HG02884 (cell line): ENCODE data around the gene ZNF184.

Experiments
- ATAC-seq: cut with Tn5 transposase; IDR thresholded peaks from one replicate; pipeline ENCODE4 v1.9.1; 2021; ENCODE audit warnings: mild to moderate bottlenecking, moderate library complexity; ENCODE audit not compliant: unreplicated experiment

ZNF184 gene

DNA sequence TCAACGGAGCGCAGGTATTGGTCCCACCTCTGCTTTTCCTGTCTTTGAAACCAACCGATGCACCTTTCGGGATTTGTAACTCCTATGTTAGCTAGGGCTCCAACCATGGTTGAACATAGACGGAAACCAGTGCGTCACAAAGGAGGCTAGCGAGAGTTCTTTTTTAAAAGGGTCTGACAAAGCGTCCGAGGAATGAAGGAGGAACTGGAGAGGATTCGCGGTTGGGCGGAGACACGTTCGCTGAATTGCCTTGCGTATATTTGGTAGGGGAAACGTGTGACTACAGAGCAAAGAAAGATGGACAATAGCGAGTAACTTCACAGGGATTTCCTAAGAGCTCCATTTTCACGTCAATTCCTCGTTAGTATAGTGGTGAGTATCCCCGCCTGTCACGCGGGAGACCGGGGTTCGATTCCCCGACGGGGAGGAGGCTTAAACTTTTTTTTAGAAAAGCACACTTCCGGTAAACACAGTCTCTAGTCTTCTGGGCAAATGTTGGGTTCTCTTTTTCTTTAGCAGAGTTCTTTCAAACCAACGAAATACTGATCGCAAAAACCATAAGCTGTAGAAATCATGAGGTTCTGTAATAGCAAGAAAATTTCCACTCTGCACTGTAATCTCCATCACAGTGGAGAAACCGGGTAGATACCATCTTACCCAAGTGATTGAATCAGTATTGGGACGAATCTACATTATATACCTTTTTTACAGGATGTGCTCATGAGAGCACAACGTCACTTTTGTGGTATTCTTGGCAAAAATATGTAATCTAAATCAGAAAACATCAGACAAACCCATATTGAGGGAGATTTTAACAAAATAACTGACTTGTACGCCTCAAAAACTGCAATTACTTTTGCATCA lies 6.6 kb upstream of the ZNF184 start:
- peak; percentile 46 for ATAC-seq

DNA sequence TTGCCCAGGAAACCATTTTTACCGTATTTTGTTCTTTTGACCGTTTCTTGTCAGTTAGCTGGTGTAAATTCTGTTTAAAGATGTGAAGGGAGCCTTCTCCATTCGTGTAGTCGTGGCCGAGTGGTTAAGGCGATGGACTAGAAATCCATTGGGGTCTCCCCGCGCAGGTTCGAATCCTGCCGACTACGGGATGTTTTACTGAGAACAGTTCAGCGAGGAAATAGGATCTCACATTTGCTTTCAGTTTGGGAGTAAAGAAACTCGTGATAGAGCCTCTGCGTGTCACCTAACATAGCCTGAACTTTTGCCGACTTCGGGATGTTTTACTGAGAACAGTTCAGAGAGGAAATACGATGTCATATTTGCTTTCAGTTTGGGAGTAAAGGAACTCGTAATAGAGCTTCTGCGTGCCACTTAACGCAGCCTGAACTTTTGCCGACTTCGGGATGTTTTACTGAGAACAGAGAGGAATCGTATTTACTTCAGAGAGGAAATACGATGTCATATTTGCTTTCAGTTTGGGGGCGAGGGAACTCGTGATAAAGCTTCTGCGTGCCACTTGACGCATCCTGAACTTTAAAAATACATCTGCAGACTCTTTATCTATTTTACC lies 5.9 kb upstream of the ZNF184 start:
- peak; percentile 62 for ATAC-seq

DNA sequence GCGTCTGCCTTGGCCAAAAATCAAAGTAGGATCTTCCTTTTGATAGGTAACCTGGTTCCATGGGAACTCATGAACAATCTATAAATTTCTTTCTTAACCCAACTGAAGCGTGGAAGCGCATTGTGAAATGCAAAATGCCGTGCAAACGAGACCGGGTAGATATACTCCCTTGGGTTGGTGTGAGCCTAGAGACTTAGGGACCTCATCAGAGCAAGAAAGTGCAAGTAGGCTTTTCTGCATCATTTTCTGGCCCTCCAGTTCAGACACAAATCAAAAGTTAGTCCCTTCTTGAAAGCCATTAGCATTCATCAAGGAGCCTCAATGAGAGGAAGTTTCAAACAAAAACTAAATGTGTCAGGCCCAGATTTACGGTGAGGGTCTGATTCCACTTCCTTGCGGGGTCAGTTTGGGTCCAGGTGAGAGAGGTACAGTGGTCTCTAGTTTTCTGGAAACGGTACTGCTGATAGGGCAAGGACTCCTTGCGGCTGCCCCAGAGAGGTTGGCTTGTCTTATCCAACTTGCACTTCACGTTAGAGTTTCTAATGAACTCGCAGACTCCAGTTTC lies 5.3 kb upstream of the ZNF184 start:
- ATAC-seq = peak; percentile 22

DNA sequence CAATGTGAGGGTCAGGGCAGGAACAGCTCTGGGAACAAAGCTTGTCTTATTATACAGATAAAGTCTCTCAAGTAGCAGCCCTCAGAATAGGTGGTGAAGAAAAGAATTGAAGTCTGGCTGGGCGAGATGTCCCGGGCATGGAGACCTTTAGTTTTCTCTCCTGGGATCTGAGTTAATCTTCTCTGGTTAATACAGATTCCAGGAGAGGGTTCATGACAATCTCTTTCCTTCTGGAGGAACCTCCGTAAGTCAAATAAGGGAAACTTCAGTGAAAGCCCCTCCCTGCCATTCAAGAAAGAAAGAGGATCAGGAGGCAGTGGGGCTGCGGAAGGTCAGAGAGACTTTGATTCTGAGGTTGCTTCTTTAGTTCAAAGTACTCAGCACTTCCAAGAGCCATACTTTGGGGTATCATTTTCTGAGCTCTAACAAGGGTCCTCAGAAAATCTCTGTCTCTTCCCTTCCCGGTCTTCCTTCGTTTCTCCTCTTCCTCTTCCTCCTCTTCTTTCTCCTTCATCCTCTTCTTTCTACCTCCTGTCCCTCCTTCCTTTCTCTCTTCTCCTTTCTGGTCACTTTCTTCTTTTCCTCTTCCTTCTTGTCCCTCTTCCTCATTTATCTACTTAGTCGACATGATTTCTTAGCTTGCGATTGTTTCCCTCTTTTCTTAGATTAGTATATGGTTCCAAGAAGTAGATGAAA lies 4.6 kb upstream of the ZNF184 start:
- ATAC-seq = no peak

DNA sequence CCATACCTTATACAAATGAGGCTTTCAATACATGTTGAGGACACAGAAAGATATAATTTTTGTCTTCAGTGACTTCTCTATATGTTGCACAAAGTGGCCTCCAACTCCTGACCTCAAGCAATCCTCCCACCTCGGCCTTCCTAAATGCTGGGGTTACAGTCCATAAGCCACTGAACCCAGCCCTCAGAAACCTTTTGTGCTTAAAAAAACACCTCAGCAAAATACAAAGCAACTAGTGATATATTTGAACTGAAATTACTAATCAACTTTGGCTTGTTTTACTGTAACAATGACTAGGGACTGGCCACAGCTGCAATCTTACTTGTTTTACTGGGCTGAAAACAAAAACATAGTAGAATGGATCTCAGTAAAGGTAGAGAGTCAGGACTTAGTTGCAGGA lies 3.2 kb upstream of the ZNF184 start:
- no peak for ATAC-seq

DNA sequence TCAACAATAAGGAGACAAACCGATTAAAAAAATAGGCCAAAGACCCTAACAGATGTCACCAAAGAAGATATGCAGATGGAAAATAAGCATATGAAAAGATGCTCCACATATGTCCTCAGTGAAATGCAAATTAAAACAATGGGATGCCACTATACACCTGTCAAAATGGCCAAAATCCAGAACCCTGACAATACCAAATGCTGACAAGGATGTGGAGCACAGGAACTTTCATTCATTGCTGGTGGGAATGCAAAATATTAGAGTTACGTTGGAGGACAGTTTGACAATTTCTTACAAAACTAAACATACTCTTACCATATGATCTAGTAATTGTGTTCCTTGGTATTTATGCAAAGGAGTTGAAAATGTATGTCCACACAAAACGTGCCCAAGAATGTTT lies 1.8 kb upstream of the ZNF184 start:
- no peak for ATAC-seq

DNA sequence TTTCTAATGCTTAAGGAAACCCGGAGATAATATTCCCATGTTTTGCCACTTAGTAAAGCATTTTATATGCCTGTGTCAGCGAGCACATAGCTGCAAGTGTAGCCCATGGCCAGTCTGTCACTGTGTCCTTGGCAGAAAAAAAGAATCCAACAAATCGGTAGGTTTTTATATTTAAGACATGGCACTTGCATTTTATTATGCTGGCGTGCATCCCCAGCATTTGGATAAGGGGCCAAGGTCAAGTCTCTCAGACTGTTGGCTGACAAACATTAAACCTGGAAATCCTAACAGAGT lies 1.2 kb upstream of the ZNF184 start:
- ATAC-seq = no peak

DNA sequence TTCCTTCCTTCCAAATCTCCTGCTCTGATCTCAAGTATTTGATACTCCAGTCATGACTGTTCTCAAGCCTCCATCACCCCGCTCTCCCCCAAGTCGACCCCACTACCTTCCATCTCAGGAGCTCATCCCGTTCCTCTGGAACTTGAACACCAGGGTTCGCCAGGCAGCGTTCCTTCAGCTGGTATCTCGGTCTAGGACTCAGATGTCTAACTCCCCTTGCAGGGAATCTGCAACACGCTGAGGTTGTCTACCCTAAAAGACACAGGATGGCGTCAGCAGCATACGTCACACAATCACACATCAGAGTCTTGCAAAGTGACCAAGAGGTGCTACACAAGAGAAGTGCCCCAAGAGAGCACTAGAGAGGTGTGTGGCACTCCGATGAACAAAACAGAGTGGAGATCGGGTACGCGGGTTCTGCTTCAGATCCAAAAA lies 706 bp downstream of the ZNF184 start:
- ATAC-seq = peak; percentile 47

DNA sequence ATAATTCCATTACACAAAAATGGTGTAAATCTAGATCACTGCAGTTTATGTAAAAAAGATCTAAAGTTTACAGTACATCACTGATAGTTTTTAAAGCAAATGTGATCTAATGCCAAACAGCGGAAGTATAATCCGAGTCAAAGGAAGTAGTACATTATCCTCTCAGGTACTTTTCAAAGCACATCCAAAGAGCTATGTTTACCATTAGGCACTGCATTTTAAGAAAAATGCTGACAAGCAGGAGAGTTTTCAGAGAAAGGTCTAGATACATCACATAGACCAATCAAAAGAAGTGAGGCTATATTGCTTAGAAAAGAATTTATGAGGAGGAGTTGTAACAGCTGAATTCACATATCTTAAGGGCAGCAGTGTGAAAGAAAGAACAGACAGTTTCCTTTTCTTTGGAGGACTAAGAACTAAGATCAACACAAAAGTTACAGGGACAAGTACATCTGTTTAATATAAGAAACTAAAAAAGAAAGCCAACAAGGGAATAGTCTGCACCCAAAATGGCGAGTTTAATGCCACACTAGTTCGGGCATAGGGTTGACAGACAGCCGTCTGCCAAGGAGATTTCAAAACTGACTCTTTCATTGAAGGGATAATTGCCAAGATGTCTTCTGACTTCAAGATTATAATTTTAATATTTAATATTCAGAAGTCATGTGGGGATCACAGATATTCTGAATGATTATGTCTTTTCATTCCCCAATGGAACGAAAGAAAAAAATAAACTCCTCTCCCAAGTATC lies 1.4 kb downstream of the ZNF184 start:
- no peak for ATAC-seq

DNA sequence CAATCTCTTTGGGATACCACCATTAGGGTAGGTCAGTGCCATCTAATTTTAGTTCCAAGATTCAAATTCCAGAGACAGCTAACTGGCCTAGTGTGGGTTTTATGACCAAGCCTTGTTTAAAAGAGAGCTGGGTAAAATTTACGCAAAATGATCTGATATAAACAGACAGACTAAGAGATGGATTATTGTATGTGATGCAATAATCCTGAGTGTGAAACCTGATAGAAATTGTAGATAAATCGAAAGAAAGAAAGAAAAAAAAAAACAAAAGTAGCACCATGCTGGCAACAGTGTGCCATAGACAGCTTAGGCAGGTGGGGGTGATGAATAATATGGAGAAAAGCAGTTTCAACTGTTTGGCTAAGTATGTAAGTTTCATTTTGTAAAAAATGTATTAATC lies 2.9 kb downstream of the ZNF184 start:
- no peak for ATAC-seq

DNA sequence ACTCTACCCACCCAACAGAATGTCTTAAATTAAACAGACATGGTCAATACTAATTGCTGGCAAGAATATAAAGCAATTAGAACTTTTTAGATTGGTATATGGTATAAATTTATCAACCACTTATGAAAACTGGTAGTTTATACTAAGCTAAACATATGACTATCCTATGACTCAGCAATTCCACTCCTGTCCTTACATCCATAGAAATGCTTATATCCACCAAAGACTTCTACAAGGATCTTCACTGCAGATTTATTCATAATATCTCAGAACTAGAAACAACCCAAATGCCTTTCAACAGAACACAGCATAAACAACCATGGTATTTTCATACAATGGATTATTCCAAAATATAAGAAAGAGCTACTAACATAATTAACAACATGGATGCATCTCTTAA lies 4.6 kb downstream of the ZNF184 start:
- no peak for ATAC-seq

DNA sequence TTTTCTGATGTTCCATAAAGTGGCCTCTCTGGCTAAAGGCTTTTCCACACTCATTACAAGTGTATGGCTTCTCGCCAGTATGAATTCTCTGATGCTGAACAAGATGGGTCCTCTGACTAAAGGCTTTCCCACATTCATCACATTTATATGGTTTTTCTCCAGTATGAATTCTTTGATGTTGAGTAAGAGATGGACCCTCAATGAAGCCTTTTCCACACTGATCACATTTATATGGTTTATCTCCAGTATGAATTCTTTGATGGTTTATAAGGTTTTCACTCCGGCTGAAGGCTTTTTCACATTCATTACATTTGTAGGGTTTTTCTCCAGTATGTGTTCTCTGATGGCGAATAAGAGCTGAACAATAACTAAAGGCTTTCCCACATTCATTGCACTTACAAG lies 20.4 kb downstream of the ZNF184 start:
- ATAC-seq = no peak

DNA sequence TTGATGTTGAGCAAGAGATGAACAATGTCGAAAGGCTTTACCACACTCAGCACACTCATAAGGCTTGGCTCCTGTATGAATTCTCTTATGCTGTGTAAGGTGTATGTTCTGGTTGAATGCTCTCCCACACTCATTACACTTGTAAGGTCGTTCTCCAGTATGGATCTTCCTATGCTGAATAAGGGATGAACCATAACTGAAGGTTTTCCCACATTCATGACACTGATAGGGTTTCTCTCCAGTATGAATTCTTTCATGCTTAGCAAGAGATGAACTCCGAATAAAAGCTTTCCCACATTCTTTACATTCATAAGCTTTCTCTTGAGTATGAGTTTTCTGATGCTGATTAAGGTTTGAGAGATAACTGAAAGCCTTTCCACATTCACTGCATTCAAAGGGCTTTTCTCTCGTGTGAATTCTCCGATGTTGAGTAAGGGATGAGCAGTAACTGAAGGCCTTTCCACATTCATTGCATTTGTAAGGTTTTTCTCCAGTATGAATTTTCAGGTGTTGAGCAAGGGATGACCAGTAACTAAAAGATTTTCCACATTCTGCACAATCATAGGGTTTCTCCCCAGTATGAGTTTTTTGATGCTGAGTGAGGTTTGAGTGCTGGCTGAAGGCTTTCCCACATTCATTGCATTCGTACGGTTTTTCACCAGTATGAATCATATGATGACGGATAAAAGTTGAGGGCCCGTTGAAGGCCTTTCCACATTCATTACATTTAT lies 21.1 kb downstream of the ZNF184 start:
- ATAC-seq = no peak

DNA sequence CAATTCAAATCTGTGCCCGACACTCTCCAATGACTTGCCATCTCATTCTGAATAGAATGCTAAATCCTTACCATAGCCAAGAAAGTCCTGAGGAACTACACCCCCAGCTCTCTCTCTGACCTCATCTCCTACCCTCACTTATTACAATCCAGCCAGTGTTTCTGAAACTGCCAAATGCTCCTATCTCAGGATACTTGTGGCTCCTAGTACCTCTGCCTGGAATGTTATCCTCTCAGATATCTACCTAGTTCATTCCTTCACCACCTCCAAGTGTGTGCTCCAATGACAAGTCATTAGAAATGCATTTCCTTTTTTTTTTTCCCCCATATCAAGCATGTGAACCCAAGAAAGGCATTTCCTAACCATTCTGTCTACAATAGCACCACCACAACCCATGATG lies 24.4 kb downstream of the ZNF184 start:
- ATAC-seq = no peak

DNA sequence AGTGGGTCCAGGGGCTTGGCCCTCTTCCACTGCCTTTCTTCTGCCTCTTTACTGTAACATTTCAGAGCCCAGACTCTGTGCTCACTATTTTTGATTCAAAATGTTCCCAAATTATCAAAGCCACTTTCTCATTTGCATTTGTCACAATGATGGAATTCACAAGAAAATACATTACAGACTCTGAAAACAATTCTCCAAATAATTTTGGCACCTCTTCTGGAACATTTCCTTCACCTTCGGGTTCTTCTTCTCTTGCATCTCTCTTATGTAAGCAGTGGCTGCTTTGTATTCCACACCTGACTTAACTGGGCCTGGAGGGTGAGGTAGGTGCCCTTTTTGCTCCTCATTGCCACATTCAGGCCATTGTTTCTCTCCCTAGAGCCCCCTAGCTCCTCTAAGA lies 30.0 kb downstream of the ZNF184 start:
- no peak for ATAC-seq

DNA sequence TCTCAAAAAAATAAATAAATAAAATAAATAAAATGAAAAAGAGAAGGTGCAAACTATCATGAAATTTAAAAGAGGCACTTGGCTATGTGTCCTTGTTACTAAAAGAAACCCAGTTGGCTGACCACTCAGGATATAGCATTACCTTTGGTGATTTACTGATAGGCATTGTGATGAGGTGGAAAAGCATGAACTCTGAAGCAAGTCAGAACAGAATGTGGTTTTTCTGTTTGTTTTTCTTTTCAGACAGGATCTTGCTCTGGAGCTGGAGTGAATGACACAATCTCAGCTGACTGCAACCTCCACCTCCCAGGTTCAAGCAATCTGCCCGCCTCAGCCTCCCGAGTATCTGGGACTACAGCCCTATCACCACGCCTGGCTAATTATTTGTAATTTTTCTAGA lies 31.9 kb downstream of the ZNF184 start:
- no peak for ATAC-seq

DNA sequence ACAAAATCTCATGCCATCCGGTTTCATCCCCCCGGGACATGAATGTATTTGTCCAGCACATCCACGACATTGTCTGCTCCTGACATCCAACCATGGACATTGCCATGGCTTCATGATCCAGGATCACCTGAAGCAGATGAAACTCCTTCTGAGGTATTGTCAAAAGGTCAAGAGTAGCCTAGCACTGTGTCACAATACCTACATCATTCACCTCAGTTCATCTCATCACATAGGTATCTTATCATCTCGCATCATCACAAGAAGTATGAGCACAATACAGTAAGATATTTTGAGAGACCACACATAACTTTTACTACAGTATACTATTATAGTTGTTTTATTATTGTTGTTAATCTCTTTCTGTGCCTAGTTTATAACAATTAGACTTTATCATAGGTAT lies 33.5 kb downstream of the ZNF184 start:
- no peak for ATAC-seq

DNA sequence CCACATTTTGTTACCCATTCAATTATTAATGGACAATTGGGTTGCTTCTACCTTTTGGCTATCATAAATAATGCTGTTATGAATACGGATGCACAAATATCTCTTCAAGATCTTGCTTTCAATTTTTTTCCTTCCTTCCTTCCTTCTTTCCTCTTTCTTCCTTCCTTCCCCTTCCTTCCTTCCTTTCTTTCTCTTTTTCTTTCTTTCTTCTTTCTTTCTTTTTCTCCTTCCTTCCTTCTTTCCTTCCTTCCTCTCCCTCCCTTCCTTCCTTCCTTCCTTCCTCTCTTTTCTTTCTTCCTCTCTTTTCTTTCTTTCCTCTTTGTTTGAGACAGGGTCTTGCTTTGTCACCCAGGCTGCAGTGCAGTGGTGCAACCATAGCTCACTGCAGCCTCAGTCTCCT lies 39.2 kb downstream of the ZNF184 start:
- ATAC-seq = no peak

DNA sequence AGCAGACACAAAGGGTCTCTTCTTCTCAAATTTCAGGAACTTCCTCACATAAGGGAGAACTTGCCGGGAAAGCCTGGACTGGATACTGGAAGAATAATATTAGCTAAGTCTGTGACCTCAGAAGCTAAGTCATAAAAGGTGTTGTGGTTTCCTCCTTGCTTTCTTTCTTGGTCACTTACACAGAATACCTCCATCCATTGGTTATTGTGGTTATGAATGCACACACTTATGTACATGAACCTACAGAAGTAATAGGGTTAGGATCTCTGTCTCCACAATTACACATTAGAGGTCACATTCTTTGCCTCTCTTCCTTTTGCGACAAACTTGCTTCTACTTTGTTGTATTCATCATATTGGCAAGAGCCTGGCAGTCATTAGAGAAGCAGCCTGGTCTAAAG lies 43.9 kb downstream of the ZNF184 start:
- ATAC-seq = no peak

DNA sequence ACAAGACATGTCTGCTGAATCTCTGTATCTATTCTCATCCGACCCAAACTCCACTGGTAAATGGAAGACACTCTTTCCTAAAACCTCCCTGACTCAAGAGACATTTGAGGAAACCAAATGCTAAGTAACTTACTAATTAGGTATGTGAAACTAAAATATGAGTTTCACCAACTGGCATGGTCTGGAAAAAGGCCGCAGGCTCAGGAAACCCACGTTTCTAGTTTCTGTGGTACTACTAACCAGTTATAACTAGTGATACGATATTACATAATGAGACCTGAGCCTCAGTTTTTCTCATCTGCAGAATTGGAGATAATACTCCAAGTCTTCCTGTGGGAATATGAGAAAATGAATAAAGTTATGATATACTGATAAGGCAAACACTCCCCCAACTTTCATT lies 44.4 kb downstream of the ZNF184 start:
- no peak for ATAC-seq
